ENCODE data around the gene XYLT1.

The XYLT1 gene

GRCh38 chr16:17228048-17228707, 242.6 kb downstream of the XYLT1 start:
- TF ChIP-seq NFIC (IDR thresholded peaks at IDR 0.05), result no peak
- TF ChIP-seq FOXM1 (IDR thresholded peaks at IDR 0.05; ENCODE audit: borderline replicate concordance, low read depth), result no peak
- TF ChIP-seq RAD21 (IDR thresholded peaks at IDR 0.05; ENCODE audit: low read depth), result no peak
- TF ChIP-seq EGR1 (IDR thresholded peaks at IDR 0.05), result no peak
- TF ChIP-seq TEAD4 (IDR thresholded peaks at IDR 0.05), result no peak
- no peak for TF ChIP-seq ZBTB7A (IDR thresholded peaks at IDR 0.05; ENCODE audit: low read depth)
- TF ChIP-seq, protein P1, sequence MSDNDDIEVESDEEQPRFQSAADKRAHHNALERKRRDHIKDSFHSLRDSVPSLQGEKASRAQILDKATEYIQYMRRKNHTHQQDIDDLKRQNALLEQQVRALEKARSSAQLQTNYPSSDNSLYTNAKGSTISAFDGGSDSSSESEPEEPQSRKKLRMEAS (IDR thresholded peaks at IDR 0.05), result no peak
- TF ChIP-seq CREB1 (IDR thresholded peaks at IDR 0.05; ENCODE audit: low read depth), result no peak
- no peak for TF ChIP-seq TCF12 (IDR thresholded peaks at IDR 0.05; ENCODE audit: low read depth)
- no peak for TF ChIP-seq EP300 (IDR thresholded peaks at IDR 0.05; ENCODE audit: borderline replicate concordance)
- TF ChIP-seq USF1 (IDR thresholded peaks at IDR 0.05), result no peak
- no peak for TF ChIP-seq TAF1 (IDR thresholded peaks at IDR 0.05; ENCODE audit: low read depth)
- no peak for TF ChIP-seq YY1 (IDR thresholded peaks at IDR 0.05; ENCODE audit: low read depth)
- no peak for TF ChIP-seq CEBPB (IDR thresholded peaks at IDR 0.05)
- TF ChIP-seq REST (IDR thresholded peaks at IDR 0.05; ENCODE audit: low read depth), result no peak

GRCh38 chr16:17227278-17227677, 243.5 kb downstream of the XYLT1 start:
- TF ChIP-seq RAD21 (IDR thresholded peaks at IDR 0.05; ENCODE audit: low read depth) (no peak), USF1 (IDR thresholded peaks at IDR 0.05) (no peak), CREB1 (IDR thresholded peaks at IDR 0.05; ENCODE audit: low read depth) (no peak), ZBTB7A (IDR thresholded peaks at IDR 0.05; ENCODE audit: low read depth) (no peak), EP300 (IDR thresholded peaks at IDR 0.05; ENCODE audit: borderline replicate concordance) (no peak), NFIC (IDR thresholded peaks at IDR 0.05) (no peak), YY1 (IDR thresholded peaks at IDR 0.05; ENCODE audit: low read depth) (no peak)
- TF ChIP-seq, protein P1 (IDR thresholded peaks at IDR 0.05), result no peak

DNA sequence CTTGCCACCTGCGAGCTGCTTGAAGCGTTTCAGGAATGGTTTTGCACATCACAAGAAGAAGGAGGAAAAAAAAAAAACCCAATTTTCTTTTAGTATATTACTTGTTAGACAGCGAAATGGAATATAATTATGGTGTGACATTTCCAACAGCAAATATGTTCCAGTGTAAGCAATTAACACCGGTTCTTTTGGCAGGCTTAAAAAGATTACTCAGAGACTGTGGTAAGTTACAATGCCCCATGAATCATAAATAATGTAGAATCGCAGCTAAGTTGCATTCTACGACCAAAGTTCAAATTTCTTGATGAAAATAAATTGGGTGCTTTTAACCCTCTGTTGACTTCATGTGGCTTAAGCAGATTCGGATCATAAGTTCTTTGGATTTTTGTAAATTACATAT, 245.2 kb downstream of the XYLT1 start:
- no peak for TF ChIP-seq EGR1 (IDR thresholded peaks at IDR 0.05)
- TF ChIP-seq EP300 (IDR thresholded peaks at IDR 0.05; ENCODE audit: borderline replicate concordance), result no peak

GRCh38 chr16:17224879-17225281, 245.9 kb downstream of the XYLT1 start:
- TF ChIP-seq TAF1 (IDR thresholded peaks at IDR 0.05; ENCODE audit: low read depth), result no peak
- no peak for TF ChIP-seq EGR1 (IDR thresholded peaks at IDR 0.05)
- no peak for TF ChIP-seq ZBTB7A (IDR thresholded peaks at IDR 0.05; ENCODE audit: low read depth)
- no peak for TF ChIP-seq YY1 (IDR thresholded peaks at IDR 0.05; ENCODE audit: low read depth)
- no peak for TF ChIP-seq NFIC (IDR thresholded peaks at IDR 0.05)
- TF ChIP-seq TCF12 (IDR thresholded peaks at IDR 0.05; ENCODE audit: low read depth), result no peak
- no peak for TF ChIP-seq FOXM1 (IDR thresholded peaks at IDR 0.05; ENCODE audit: borderline replicate concordance, low read depth)
- no peak for TF ChIP-seq EP300 (IDR thresholded peaks at IDR 0.05; ENCODE audit: borderline replicate concordance)
- TF ChIP-seq CEBPB (IDR thresholded peaks at IDR 0.05), result no peak
- TF ChIP-seq RAD21 (IDR thresholded peaks at IDR 0.05; ENCODE audit: low read depth), result no peak
- TF ChIP-seq TEAD4 (IDR thresholded peaks at IDR 0.05), result no peak
- no peak for TF ChIP-seq REST (IDR thresholded peaks at IDR 0.05; ENCODE audit: low read depth)
- no peak for TF ChIP-seq CREB1 (IDR thresholded peaks at IDR 0.05; ENCODE audit: low read depth)
- TF ChIP-seq, protein P1 (IDR thresholded peaks at IDR 0.05), result no peak
- no peak for TF ChIP-seq USF1 (IDR thresholded peaks at IDR 0.05)

GRCh38 chr16:17224350-17224749, 246.4 kb downstream of the XYLT1 start:
- no peak for TF ChIP-seq FOXM1 (IDR thresholded peaks at IDR 0.05; ENCODE audit: borderline replicate concordance, low read depth)
- TF ChIP-seq CEBPB (IDR thresholded peaks at IDR 0.05), result no peak
- TF ChIP-seq NFIC (IDR thresholded peaks at IDR 0.05), result no peak
- TF ChIP-seq, protein P1 (IDR thresholded peaks at IDR 0.05), result no peak
- no peak for TF ChIP-seq USF1 (IDR thresholded peaks at IDR 0.05)
- TF ChIP-seq TCF12 (IDR thresholded peaks at IDR 0.05; ENCODE audit: low read depth), result no peak
- no peak for TF ChIP-seq REST (IDR thresholded peaks at IDR 0.05; ENCODE audit: low read depth)
- no peak for TF ChIP-seq CREB1 (IDR thresholded peaks at IDR 0.05; ENCODE audit: low read depth)
- TF ChIP-seq YY1 (IDR thresholded peaks at IDR 0.05; ENCODE audit: low read depth), result no peak

All from Ishikawa (cell line).